Peyer's patch (tissue), 4 donors: Measurements from ENCODE around the gene OCA2.

Experiments
- CTCF ChIP-seq, 6 experiments: fragments of 450-650 bp in 4 of 6; fragments of 200-600 bp in 2 of 6; sonication (generic) in 1 of 6; IDR thresholded peaks; one replicate each; pipeline ENCODE4 v1.5.1; 2017 to 2019; ENCODE audit warnings: antibody characterized with exemption in 6 of 6, mild to moderate bottlenecking in 3 of 6, moderate library complexity in 1 of 6
- POLR2A ChIP-seq, 2 donors: fragments of 450-650 bp; IDR thresholded peaks; one replicate each; pipeline ENCODE4 v1.5.1; 2017; ENCODE audit warnings: antibody characterized with exemption in 2 of 2, mild to moderate bottlenecking in 2 of 2, moderate library complexity in 2 of 2

- TF ChIP-seq CTCF (IDR thresholded peaks at IDR 0.05) (no peak), POLR2A (IDR thresholded peaks at IDR 0.05) (no peak)
Measured at GRCh38 chr15:27985099-27985498, 114.0 kb downstream of the OCA2 start.
